ENCODE data around the gene DAGLB.
A peak's percentile ranks its signal among the peaks of the same experiment; 100 is the strongest.
"Not testable (repeated sequence)": the region's sequence is repeated elsewhere in the genome, so short reads cannot be mapped to it uniquely, and the experiment has no call there.

Gene DAGLB

GRCh38 chr7:6447581-6448199 lies at the start of gene DAGLB:
TSS of gene DAGLB (minus strand) at chr7:6447954. CDS start at chr7:6447842, 112 bp downstream.
- DNase-seq: peak; percentile 95

DNA sequence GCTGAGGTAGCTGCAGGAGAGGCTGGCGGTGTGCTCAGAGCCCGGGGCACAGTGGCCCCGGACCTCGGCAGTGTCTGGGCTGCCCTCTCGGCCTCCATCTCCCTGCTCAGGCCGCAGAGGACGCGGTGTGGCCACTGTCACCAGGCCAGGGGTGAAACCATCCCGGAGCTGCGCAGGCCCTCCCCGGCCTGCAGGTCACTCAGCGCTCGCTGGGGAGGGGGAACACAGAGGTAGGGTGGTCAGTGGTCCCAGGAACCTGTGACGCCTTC lies 49.8 kb upstream of the DAGLB start:
- DNase-seq: no peak

GRCh38 chr7:6496842-6497636 lies 49.3 kb upstream of the DAGLB start:
- DNase-seq: no peak

DNA sequence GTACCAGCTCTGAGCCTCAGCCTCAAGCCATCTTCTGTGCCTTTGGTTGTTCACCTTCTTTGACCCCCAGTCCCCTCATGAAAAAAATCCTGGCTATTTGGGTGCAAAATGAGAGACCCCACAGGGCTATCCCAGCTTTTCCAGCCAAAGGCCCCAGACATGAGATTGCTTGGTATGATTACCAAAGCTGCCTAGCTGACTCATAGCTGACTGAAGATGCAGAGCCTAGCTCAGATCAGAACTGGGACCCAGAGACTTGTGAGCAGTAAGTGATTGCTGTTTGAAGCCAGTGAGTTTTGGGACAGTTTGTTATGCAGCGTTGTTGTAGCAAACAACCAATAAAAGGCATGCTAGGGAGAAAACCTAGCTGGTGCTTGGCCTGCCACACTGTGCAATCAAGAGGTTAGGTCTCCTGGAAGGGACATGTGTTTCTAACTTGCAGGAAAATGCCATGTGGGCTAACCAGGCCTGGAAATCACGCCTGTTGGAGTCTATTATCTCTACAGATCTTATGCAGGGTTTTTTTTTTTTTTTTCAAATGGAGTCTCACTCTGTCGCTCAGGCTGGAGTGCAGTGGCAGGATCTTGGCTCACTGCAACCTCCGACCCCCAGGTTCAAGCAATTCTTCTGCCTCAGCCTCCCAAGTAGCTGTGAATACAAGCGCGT lies 48.0 kb upstream of the DAGLB start:
- DNase-seq: no peak

DNA sequence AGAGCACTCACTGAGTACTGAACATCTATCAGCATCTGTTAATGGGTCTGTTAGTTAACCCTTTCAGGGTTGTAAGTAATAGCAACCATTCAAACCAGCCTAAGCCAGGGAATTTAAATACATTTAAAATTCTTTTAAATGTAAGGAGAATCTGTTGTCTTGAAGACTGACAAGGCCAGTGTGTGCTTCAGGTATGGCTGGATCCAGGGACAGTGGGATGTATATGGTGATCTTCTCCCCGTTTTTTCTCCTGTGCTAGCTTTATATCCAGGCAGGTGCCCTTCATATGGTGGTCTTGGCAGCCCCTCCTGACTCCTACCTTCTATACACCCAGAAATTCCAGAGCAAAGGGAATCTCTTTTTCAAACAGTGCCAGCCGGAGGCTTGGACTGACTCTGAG lies 46.6 kb upstream of the DAGLB start:
- no peak for DNase-seq

DNA sequence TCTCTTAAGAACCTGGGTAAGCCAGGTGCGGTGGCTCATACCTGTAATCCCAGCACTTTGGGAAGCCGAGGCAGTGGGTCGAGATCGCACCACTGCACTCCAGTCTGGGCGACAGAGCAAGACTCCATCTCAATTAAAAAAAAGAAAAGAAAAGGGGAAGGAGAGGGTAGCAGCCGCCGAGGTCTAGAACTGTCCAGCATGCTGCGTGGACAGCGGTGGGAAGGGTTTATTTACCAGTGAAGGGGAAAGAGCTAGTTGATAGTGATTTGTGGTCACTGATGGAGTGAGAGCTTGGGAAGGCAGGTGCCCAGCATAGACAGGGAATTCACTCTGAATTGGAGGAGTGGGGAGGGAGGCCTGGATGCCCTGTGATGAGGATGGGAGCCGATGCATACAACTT lies 43.4 kb upstream of the DAGLB start:
- DNase-seq: no peak

- DNase-seq: no peak
Measured at GRCh38 chr7:6489612-6490011, 41.9 kb upstream of the DAGLB start.

GRCh38 chr7:6487184-6487545 lies 39.4 kb upstream of the DAGLB start:
- no peak for DNase-seq

- no peak for DNase-seq
Measured at GRCh38 chr7:6486438-6487183, 38.9 kb upstream of the DAGLB start.

GRCh38 chr7:6482743-6483119 lies 35.0 kb upstream of the DAGLB start:
- no peak for DNase-seq

DNA sequence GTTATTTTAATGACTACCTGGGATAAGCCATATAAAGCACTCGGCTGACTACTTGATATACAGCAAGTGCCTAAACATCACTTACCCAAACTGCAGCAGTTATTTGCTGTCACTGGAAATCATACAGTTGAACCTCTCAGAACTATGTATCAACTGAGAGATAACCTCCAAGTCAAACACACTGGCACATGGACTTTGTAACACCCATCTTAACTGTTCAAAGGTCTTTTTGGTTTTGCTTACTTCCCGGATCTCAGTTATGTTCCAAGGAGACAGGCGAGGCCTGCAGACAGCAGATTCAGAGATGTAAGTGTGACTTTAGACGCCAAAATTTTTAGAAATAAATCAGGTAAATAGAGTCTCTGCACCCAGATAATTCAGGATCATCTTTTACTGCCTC lies 34.6 kb upstream of the DAGLB start:
- no peak for DNase-seq

DNA sequence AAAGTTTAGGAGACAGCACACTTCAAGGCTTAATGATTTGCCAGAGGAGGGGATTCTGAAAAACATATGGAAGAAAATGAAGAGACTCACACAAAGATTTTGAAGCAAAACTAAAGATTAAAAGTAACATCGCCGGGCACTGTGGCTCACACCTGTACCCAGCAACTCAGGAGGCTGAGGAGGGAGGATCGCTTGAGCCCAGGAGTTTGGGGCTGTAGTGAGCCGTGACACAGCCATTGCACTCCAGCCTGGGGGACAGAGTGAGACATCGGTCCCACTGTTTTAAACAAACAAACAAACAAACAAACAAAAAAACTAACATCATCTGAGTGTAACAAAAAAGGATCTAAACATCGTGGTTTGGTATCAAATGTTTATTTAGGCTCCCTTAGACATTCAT lies 33.7 kb upstream of the DAGLB start:
- DNase-seq: no peak

DNA sequence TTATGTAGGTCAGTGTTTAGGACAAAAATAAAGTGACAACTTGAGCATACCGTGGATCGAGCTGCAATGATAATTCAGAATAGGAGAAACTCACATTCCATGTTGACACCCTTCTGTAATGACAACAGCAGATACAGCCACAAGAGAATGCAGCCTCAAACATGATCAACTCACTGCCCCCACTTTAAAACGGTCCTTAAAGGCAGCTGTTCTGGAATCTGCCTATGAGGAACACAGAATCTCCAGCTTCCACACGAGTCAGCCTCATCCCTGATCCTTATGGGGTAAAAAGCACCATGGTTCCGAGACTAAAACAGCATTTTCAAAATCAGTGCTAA lies 32.5 kb upstream of the DAGLB start:
- no peak for DNase-seq

DNA sequence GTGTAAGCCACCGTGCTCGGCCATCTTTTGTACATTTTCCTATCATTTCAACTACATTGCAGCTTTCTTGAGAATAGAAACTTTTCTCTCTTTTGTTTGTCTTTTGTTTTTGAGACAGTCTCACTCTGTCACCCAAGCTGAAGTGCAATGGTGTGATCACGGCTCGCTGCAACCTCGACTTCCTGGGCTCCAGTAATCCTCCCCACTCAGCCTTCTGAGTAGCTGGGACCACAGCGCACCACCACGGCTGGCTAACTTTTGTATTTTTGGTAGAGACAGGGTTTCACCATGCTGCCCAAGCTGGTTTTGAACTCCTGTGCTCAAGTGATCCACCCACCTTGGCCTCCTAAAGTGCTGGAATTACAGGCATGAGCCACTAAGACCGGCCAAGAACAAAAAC lies 31.3 kb upstream of the DAGLB start:
- DNase-seq: no peak

- no peak for DNase-seq
Measured at GRCh38 chr7:6478186-6478585, 30.4 kb upstream of the DAGLB start.

DNA sequence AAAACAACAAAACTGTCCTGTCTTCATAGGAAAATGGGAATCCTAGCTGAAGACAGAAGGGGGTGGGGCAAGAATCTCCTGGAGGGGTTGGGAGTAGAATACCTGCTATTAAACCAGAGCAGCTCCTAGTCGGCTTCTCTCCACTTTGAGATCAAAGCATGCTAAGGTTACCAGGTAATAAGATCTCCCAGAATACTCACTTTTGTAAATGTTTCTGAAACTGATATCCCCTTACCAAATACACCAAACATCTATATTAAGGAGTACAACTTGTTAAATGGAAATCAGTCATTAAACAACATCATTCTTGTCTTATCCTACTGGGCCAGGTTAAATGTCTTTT lies 29.5 kb upstream of the DAGLB start:
- DNase-seq: no peak

GRCh38 chr7:6476596-6477317 lies 29.0 kb upstream of the DAGLB start:
- no peak for DNase-seq

GRCh38 chr7:6475433-6476186 lies 27.9 kb upstream of the DAGLB start:
- DNase-seq: no peak

DNA sequence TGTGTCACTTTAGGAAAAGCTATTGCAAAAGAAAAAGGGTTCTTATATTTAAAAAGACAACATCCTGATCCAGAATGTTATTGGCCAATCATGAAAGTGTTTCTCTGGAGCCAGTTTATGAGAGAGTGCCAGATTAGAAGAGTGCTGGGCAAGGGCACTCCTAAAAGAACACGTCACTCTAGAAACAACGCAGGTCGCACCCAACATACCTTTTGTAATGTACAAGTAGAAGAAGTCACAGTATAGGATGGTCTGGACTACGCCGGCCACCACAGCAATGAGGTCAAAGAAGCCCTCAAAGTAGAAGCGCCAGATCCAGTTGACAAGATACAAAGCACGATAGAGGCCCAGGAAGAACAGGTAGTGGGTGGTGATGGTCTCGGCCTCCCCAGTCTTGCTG lies 18.1 kb upstream of the DAGLB start:
- no peak for DNase-seq

- not testable (repeated sequence) for DNase-seq
Measured at GRCh38 chr7:6463609-6464008, 15.9 kb upstream of the DAGLB start.

GRCh38 chr7:6461946-6462550 lies 14.3 kb upstream of the DAGLB start:
- no peak for DNase-seq

- no peak for DNase-seq
Measured at GRCh38 chr7:6460990-6461584, 13.3 kb upstream of the DAGLB start.

Measured in activated gamma-delta T cell treated with Interleukin-2 at 50 U/mL for 16 hours (primary cell).